HG03571 (cell line): ENCODE measurements around the gene NLRC5.
"Not testable (repeated sequence)": the region's sequence is repeated elsewhere in the genome, so short reads cannot be mapped to it uniquely, and the experiment has no call there.

Experiments
- ATAC-seq: cut with Tn5 transposase; IDR thresholded peaks from one replicate; pipeline ENCODE4 v1.9.1; 2021; ENCODE audit not compliant: unreplicated experiment

The NLRC5 gene

DNA sequence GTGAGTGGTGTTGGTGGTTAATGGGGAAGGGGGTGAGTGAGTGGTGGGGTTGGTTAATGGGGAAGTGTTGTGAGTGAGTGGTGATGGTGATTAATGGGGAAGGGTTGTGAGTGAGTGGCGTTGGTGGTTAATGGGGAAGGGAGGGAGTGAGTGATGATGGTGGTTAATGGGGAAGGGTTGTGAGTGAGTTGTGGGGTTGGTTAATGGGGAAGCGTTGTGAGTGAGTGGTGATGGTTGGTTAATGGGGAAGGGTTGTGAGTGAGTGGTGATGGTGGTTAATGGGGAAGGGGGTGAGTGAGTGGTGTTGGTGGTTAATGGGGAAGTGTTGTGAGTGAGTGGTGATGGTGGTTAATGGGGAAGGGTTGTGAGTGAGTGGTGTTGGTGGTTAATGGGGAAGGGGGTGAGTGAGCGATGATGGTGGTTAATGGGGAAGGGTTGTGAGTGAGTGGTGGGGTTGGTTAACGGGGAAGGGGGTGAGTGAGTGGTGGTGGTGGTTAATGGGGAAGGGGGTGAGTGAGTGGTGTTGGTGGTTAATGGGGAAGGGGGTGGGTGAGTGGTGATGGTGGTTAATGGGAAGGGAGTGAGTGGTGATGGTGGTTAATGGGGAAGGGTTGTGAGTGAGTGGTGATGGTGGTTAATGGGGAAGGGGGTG is 81.8 kb downstream of the NLRC5 start:
- not testable (repeated sequence) for ATAC-seq

- ATAC-seq: no peak
These were observed 82.7 kb downstream of the NLRC5 start for GRCh38 chr16:57071831-57072582.

DNA sequence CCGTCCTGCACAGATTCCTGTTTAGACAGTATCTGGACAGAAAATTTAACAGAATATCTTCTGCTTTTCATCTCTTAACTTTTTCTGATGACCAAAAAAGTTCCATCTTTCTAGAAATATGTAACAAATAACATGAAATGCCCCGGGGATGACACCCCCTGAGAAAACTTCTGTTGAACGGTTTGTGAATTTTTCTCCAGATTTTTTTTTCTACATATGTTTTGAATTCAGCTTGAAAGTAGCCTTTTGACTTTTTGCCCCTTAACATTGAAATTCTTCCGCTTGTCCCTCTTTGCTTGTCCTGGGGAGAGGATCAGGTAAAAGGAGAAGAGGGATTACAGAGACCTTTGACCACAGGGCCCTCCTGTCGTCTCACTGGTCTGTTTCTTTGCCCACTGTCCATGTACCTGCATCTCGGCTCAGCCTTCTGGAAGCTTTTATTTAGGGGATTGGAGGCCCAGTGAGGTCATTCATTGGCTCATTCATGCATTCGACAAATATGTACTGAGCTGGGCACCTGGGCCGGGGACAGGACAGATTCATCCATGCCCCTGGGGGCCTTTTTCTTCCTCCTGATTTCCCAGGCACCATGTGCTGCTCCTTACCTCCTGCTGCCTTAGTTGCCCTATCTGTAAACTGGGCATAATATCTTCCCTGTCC is 83.4 kb downstream of the NLRC5 start:
- no peak for ATAC-seq

GRCh38 chr16:57077714-57078113 is 88.4 kb downstream of the NLRC5 start:
- ATAC-seq: no peak

DNA sequence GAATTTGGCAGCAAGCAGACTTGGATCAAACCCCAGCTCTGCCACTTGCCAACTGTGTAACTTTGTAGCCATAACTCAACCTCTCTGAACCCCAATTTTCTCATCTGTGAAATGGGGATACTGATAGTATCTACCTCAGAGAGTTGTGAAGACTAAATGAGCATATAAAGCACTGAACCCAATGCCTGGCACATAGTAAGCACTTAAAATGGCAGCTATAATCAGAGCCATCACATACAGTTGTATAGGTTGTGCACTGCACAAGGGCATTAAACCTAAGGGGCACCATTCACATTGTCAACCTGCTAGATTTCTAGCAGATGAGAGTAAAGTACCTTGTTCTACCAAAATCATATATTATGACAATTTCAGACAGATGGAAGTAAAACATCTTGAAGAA is 92.4 kb downstream of the NLRC5 start:
- ATAC-seq: no peak

- ATAC-seq: no peak
These were observed 93.3 kb downstream of the NLRC5 start for GRCh38 chr16:57082664-57083063.

GRCh38 chr16:57083485-57084126 is 94.2 kb downstream of the NLRC5 start:
- no peak for ATAC-seq

- no peak for ATAC-seq
These were observed 95.0 kb downstream of the NLRC5 start for GRCh38 chr16:57084257-57084770.

GRCh38 chr16:57084996-57085395 is 95.6 kb downstream of the NLRC5 start:
- ATAC-seq: no peak

DNA sequence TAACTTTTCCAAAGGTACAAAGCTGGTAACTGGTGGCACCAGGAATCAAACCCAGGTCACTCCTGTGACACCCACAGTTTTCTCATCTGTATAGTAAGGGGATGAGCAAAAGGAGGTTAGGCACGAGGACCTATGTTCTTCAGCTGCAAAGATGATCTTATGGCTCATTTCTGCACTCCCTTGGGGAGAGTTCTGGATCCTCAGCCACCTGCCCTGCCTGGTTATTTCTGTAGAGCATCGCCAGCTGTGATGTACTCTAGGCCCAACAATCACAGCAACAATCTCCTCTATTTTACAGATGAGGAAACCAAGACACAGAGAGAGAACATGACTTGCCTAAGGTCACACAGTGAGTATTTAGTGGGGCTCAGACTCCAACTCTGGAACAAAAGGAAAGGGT is 97.6 kb downstream of the NLRC5 start:
- ATAC-seq: no peak

DNA sequence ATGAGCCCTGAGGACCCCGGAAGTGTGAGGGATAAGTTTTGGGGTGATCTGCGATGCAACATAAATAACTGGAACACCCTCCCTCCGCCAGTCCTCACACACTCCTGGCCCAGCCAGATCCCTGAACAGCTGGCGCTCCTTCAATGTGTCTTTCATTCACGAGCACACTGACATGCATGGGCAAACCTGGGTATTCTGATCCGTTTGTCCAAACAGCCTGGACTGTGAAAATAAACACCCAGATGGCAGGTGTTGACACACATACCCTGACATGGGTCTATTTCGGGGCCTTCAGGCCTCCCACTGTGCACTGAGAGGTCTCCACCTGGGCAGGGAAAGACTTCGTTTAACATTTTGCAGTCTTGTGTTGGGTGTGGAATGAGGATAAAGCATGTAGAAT is 100.0 kb downstream of the NLRC5 start:
- ATAC-seq: no peak

DNA sequence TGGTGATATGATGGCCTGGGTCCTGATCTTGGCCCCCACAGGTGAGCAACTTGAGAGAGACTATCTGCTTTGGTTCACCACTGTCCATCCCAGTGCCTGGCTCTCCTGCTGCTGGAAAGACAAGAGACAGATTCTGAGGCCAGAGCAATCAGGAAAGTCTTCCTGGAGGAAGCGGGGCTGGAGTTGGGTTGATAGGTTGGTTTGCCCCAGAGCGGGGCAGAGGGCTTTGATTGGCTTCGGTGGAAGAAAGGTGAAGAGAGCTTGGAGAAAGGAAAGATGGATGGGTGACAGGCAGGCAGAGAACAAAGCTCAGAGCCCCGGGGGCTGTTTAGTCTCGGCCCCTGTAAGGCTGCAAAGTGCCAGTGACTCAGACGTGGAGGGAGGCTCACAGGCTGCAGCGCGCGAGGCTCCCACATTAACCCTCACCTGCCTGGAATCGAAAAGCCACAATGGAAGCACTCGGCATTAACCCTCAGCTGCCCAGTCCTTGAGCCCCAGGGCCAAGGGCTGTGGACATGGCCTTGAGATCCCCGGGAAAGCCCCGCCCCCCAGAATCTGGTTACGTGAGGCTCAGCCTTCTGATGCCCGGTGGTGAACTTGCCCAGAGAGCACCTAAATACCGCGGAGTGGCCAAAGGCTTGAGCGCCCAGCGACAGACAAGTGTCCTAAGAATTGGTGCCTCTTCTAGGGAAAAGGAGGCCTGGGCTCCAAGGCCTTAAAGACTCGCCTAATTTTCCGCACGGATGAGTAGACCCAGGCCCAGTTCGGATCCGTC is 102.0 kb downstream of the NLRC5 start:
- no peak for ATAC-seq

GRCh38 chr16:57091975-57092785 is 102.8 kb downstream of the NLRC5 start, which contains the start of gene CPNE2:
CPNE2 (plus strand) TSS chr16:57092583; CDS start chr16:57110743, 18,160 bp downstream.
- ATAC-seq: no peak

GRCh38 chr16:57092786-57093411 is 103.5 kb downstream of the NLRC5 start:
- ATAC-seq: no peak

- ATAC-seq: no peak
These were observed 104.6 kb downstream of the NLRC5 start for GRCh38 chr16:57093666-57094564.

- no peak for ATAC-seq
These were observed 105.6 kb downstream of the NLRC5 start for GRCh38 chr16:57094911-57095310.

- no peak for ATAC-seq
These were observed 106.8 kb downstream of the NLRC5 start for GRCh38 chr16:57096192-57096591.

DNA sequence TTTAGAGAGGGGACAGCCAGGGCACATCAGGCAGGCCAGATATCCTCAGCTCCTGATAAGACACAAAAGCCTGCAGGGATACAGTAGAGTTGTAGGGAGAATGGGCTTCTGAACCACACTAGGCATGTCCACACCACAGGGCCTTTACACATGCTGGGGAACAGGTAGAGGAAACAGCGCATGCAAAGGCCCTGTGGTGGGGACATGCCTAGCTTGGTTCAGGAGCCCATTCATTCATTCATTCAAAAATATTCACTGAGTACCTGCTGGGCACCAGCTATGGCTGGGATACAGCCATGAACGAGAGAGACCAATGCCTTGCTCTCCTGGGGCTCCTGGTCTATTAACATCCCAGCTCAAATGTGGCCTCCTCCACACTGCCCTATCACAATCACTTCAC is 107.4 kb downstream of the NLRC5 start:
- no peak for ATAC-seq
